Measurements from ENCODE around the gene CFAP119. TPM values are rescaled to one million over a fixed set of nuclear protein-coding genes. Genes with fewer than 3 reads are reported as not detected.

Gene CFAP119
- total and polyA plus RNA-seq, 2 of the 8 experiments (the other 6 are each of a cell fraction or from before 2014, with no cell fraction given), result 5.6 to 6.0 TPM

DNA sequence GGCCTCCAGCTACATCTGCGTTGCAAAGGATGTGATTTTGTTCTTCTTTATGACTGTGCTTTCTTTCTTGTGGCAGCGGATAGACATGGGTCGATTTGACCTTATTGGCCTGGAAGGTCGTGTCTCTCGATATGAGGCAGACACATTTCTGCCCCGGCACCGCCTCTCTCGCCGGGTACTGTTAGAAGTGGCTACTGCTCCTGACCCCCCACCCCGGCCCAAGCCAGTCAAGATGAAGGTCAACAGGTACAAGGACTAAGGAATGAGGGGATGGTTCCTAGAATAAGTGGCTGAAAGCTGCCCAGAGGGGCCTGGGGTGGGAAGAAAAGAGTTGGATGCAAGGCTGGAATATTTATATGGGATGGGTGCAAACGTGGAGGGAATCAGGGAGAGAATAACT lies 41.8 kb downstream of the CFAP119 start:
- no peak overlapping the region for H3K23ac ChIP-seq (ENCODE audit: insufficient read length)
- no peaks in the 10 kb centered on the region for H3K79me2 ChIP-seq (ENCODE audit: control insufficient read depth in 1 of 2, insufficient read depth in 2 of 2, low read length in 2 of 2)
- no peak overlapping the region for H2BK15ac ChIP-seq (ENCODE audit: low read length)
- WGBS, 2 experiments (ENCODE audit: extremely low coverage in 1 of 2, insufficient coverage in 1 of 2, insufficient read length in 1 of 2, insufficient replicate concordance in 2 of 2, low coverage in 1 of 2, low lambda C conversion rate in 2 of 2, missing lambda C conversion rate in 1 of 2), result 94% methylated on average over 11 of the region's 11 CpGs; no CpG with 5 or more reads in 1 of the 2 experiments
- no peak overlapping the region for H3K14ac ChIP-seq (ENCODE audit: insufficient read length)
- peaks cover 6% of the 10 kb centered on the region; the same call in 1 of the 2 replicates for H3K79me1 ChIP-seq (ENCODE audit: low read depth, low read length)
- H3K27ac ChIP-seq (ENCODE audit: low read depth, low read length), result no peak overlapping the region
- no peak for DNase-seq (ENCODE audit: low read depth in 1 of 2, low spot score in 2 of 2)
- no peaks in the 10 kb centered on the region; the same call in 1 of the 2 replicates for H3K23me2 ChIP-seq (ENCODE audit: low read depth, low read length)
- H4K91ac ChIP-seq (replicated peaks; ENCODE audit: insufficient read length, low read length), result no peak overlapping the region
- H3K4me3 ChIP-seq (ENCODE audit: extremely low read depth in 1 of 4, insufficient read depth in 2 of 4, low read depth in 3 of 4, low read length in 4 of 4), result no peak overlapping the region
- ChIA-PET POLR2A (ENCODE audit: partially characterized antibody) (interaction anchor here (1.3 to 6.8 kb wide), 6 partner anchors 8 to 36 kb away, joined by 3 to 80 read pairs (median 14); partner anchors contain the start of gene SRCAP), CTCF (ENCODE audit: partially characterized antibody) (interaction anchor here (1.1 kb wide), 1 partner anchor 27 kb away, joined by 3 read pairs; no protein-coding TSS in a partner anchor)
- no peak overlapping the region for H3K9ac ChIP-seq (replicated peaks in 1 of 4; ENCODE audit: extremely low read depth in 1 of 4, low read depth in 3 of 4, low read length in 3 of 4)
- H2AFZ ChIP-seq (ENCODE audit: low read length), result no peak overlapping the region
- no peak overlapping the region for H2AK5ac ChIP-seq (ENCODE audit: low read depth, low read length)
- no peak overlapping the region for H2BK5ac ChIP-seq (ENCODE audit: low read depth, low read length)
- H4K8ac ChIP-seq (ENCODE audit: extremely low read depth, insufficient read depth, low read length), result no peak overlapping the region
- no peak overlapping the region for H4K5ac ChIP-seq (ENCODE audit: insufficient read length, low read depth, low read length)
- no peak overlapping the region for H2BK120ac ChIP-seq (replicated peaks; ENCODE audit: low read depth, low read length)
- peaks cover 8 to 29% of the 10 kb centered on the region in 2 experiments for H4K20me1 ChIP-seq (replicated peaks in 1 of 2; ENCODE audit: control insufficient read depth in 1 of 2, insufficient read depth in 2 of 2, low read length in 2 of 2)
- no peak overlapping the region for H3K56ac ChIP-seq (replicated peaks; ENCODE audit: insufficient read length, low read depth, low read length)
- H3K4me2 ChIP-seq (ENCODE audit: insufficient read depth in 1 of 2, low read depth in 2 of 2, low read length in 2 of 2), result no peak overlapping the region
- peaks cover 48 to 85% (median 75%) of the 10 kb centered on the region in 4 experiments for H3K36me3 ChIP-seq (ENCODE audit: control insufficient read depth in 2 of 4, insufficient read depth in 4 of 4, low read length in 3 of 4)
- no peaks in the 10 kb centered on the region for H3K4me1 ChIP-seq (replicated peaks in 1 of 4; ENCODE audit: control insufficient read depth in 3 of 4, insufficient read depth in 4 of 4, low read length in 3 of 4)
- H2BK20ac ChIP-seq (ENCODE audit: low read length), result no peak overlapping the region
- no peaks in the 10 kb centered on the region for H3K27me3 ChIP-seq (replicated peaks in 1 of 4; ENCODE audit: control insufficient read depth in 3 of 4, extremely low read depth in 1 of 4, insufficient read depth in 3 of 4, low read length in 3 of 4)
- no peak overlapping the region for H3K18ac ChIP-seq (ENCODE audit: extremely low read depth, low read length)
- H3K4ac ChIP-seq (replicated peaks; ENCODE audit: insufficient read length, low read depth, low read length), result no peak overlapping the region
- no peak overlapping the region for H2BK12ac ChIP-seq (ENCODE audit: low read depth, low read length)
- no peaks in the 10 kb centered on the region for H3K9me3 ChIP-seq (ENCODE audit: insufficient read depth in 2 of 2, low read depth in 1 of 2, low read length in 1 of 2)
- FAIRE-seq, result no peak
- TF ChIP-seq HDAC6 (IDR thresholded peaks at IDR 0.05; ENCODE audit: low read depth, low read length), result no peak
- TF ChIP-seq SIRT6 (IDR thresholded peaks at IDR 0.05; ENCODE audit: low read length), result no peak
- no peak for TF ChIP-seq CBX8 (IDR thresholded peaks at IDR 0.05; ENCODE audit: borderline replicate concordance, low read depth, low read length)
- no peak for TF ChIP-seq FOSL1 (IDR thresholded peaks at IDR 0.05; ENCODE audit: insufficient read depth, low read depth, low read length)
- TF ChIP-seq TAF1 (IDR thresholded peaks at IDR 0.05; ENCODE audit: low read depth, low read length), result no peak
- no peak for TF ChIP-seq TCF12 (IDR thresholded peaks at IDR 0.05; ENCODE audit: low read depth, low read length)
- no peak for TF ChIP-seq YY1 (IDR thresholded peaks at IDR 0.05; ENCODE audit: low read depth, low read length)
- TF ChIP-seq BCL11A (IDR thresholded peaks at IDR 0.05; ENCODE audit: low read depth in 2 of 2, low read length in 2 of 2), result no peak
- TF ChIP-seq KDM1A (IDR thresholded peaks at IDR 0.05; ENCODE audit: borderline replicate concordance, low read length), result no peak

Measured in H1 (cell line).